DOHH2 (cell line): ENCODE measurements around the gene PYGM.
A peak's percentile ranks its signal among the peaks of the same experiment; 100 is the strongest.

Experiments used
- H3F3A ChIP-seq: fragments of 200-600 bp; sonication (generic), shearing (Covaris generic); 2 replicates; pipeline ENCODE4 v1.6.0; 2016; ENCODE audit warnings: antibody characterized with exemption, mild to moderate bottlenecking; ENCODE audit not compliant: control insufficient read depth, insufficient read depth
- H3K27ac ChIP-seq: fragments of 200-600 bp; sonication (generic); 2 replicates; pipeline ENCODE4 v1.5.1; 2014; ENCODE audit warnings: low read depth, mild to moderate bottlenecking, low read length, moderate library complexity
- H3K27me3 ChIP-seq: fragments of 200-600 bp; sonication (generic); 2 replicates; pipeline ENCODE4 v1.6.1; 2014; ENCODE audit warnings: mild to moderate bottlenecking, low read length, mixed read lengths; ENCODE audit not compliant: control insufficient read depth
- H3K36me3 ChIP-seq: fragments of 200-600 bp; sonication (generic); 2 replicates; pipeline ENCODE4 v1.6.1; 2014; ENCODE audit warnings: mild to moderate bottlenecking, low read length, moderate library complexity, mixed read lengths; ENCODE audit not compliant: control insufficient read depth
- H3K4me1 ChIP-seq: fragments of 200-600 bp; sonication (generic); 2 replicates; pipeline ENCODE4 v1.6.1; 2014; ENCODE audit warnings: mild to moderate bottlenecking, low read length, mixed read lengths; ENCODE audit not compliant: control insufficient read depth
- H3K4me2 ChIP-seq: fragments of 200-600 bp; sonication (generic); 2 replicates; pipeline ENCODE4 v1.6.0; 2014; ENCODE audit warnings: mild to moderate bottlenecking, low read length, moderate library complexity
- H3K4me3 ChIP-seq: fragments of 200-600 bp; sonication (generic); 2 replicates; pipeline ENCODE4 v1.5.1; 2014; ENCODE audit warnings: mild to moderate bottlenecking, low read length, mixed read lengths
- H3K79me2 ChIP-seq: fragments of 200-600 bp; sonication (generic); 2 replicates; pipeline ENCODE4 v1.6.1; 2014; ENCODE audit warnings: mild to moderate bottlenecking, low read length, mixed read lengths; ENCODE audit not compliant: control insufficient read depth
- H3K9me2 ChIP-seq: fragments of 200-600 bp; sonication (generic); replicated peaks from 2 replicates; pipeline ENCODE4 v1.6.1; 2014; ENCODE audit warnings: mild to moderate bottlenecking, low read length, mixed read lengths; ENCODE audit not compliant: control insufficient read depth
- H3K9me3 ChIP-seq: fragments of 200-600 bp; sonication (generic); 2 replicates; pipeline ENCODE4 v1.6.1; 2014; ENCODE audit warnings: antibody characterized with exemption, low read length, mixed read lengths; ENCODE audit not compliant: control insufficient read depth, insufficient read depth
- H4K20me1 ChIP-seq: fragments of 200-600 bp; sonication (generic); 2 replicates; pipeline ENCODE4 v1.6.0; 2014; ENCODE audit warnings: low read depth, mild to moderate bottlenecking, antibody characterized with exemption, low read length, moderate library complexity; ENCODE audit not compliant: control insufficient read depth, insufficient read depth
- CTCF ChIP-seq: fragments of 200-600 bp; sonication (generic); IDR thresholded peaks from one replicate; pipeline ENCODE4 v1.5.1; 2014; ENCODE audit warnings: antibody characterized with exemption, mild to moderate bottlenecking, low read depth, low read length; ENCODE audit not compliant: poor library complexity, severe bottlenecking
- EZH2phosphoT487 ChIP-seq: fragments of 200-600 bp; sonication (generic); IDR thresholded peaks from 2 replicates; pipeline ENCODE4 v1.6.1; 2017; ENCODE audit warnings: borderline replicate concordance, mild to moderate bottlenecking, antibody characterized with exemption, low read length, moderate library complexity, mixed read lengths

Gene PYGM

DNA sequence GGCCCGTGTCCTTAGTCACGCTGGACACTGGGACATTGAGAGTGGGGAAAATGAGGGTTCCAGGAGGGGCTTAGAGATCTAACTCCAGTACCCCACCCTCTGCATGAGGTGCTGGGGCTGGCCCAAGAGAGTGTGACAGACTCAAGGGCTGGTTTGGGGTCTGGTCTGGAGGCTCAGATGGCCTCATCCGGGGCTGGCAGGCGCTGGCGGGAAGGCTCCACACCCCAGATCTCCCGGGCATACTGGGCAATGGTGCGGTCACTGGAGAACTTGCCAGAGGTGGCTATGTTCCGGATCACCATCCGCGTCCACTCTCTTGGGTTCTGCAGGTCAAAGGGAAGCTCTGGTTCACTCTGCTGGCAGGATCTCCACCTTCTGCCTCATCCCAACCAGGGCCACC, 13.3 kb downstream of the PYGM start:
- Histone ChIP-seq H3K4me1 (peaks cover 44% of the 10 kb centered on the region), H3K27ac (peak overlapping the region; percentile 93), H3K27me3 (no peaks in the 10 kb centered on the region), H3K36me3 (peaks cover 6% of the 10 kb centered on the region; the same call in 1 of the 2 replicates), H3K9me3 (no peaks in the 10 kb centered on the region), H3K4me2 (peak overlapping the region; percentile 93), H4K20me1 (peaks cover 6% of the 10 kb centered on the region; the same call in 1 of the 2 replicates), H3K4me3 (peak overlapping the region; percentile 77), H3K9me2 (no peaks in the 10 kb centered on the region), H3K79me2 (peaks cover 15% of the 10 kb centered on the region), H3F3A (peaks cover 9% of the 10 kb centered on the region)
- TF ChIP-seq EZH2phosphoT487 (no peak), CTCF (no peak)

- Histone ChIP-seq H4K20me1 (peaks cover 6% of the 10 kb centered on the region; the same call in 1 of the 2 replicates), H3K79me2 (peaks cover 15% of the 10 kb centered on the region), H3K27me3 (no peaks in the 10 kb centered on the region), H3K27ac (peak overlapping the region; percentile 93), H3K36me3 (peaks cover 12% of the 10 kb centered on the region; the same call in 1 of the 2 replicates), H3K9me3 (no peaks in the 10 kb centered on the region), H3K4me2 (peak overlapping the region; percentile 93), H3K9me2 (no peaks in the 10 kb centered on the region), H3F3A (peaks cover 9% of the 10 kb centered on the region), H3K4me3 (peak overlapping the region; percentile 77), H3K4me1 (peaks cover 44% of the 10 kb centered on the region)
- TF ChIP-seq CTCF = no peak
- TF ChIP-seq EZH2phosphoT487 = no peak
These were observed 14.0 kb downstream of the PYGM start for GRCh38 chr11:64745521-64746328.

GRCh38 chr11:64745189-64745520, 14.6 kb downstream of the PYGM start:
- Histone ChIP-seq H3K4me3 (peak overlapping the region; percentile 77), H3K27ac (peak overlapping the region; percentile 93), H4K20me1 (peaks cover 6% of the 10 kb centered on the region; the same call in 1 of the 2 replicates), H3K4me1 (peaks cover 44% of the 10 kb centered on the region), H3K79me2 (peaks cover 15% of the 10 kb centered on the region), H3K9me3 (no peaks in the 10 kb centered on the region), H3K36me3 (peaks cover 18% of the 10 kb centered on the region), H3K9me2 (no peaks in the 10 kb centered on the region), H3K4me2 (peak overlapping the region; percentile 93), H3K27me3 (no peaks in the 10 kb centered on the region), H3F3A (peaks cover 9% of the 10 kb centered on the region)
- TF ChIP-seq CTCF = no peak
- no peak for TF ChIP-seq EZH2phosphoT487
